OCI-LY7 (cell line): ENCODE measurements around the gene CLIC4. TPM values are rescaled to one million over a fixed set of nuclear protein-coding genes. Genes with fewer than 3 reads are reported as not detected.

Source experiments
- BruUV-seq: library from RNA; stranded (reverse); fragments of 400-500 nt; replicated peaks from 2 replicates; lab custom pipeline; 2021; lab: Mats Ljungman, UMichigan
- CTCF ChIA-PET: fragments of 300-600 bp; sonication (Branson Sonifier 250); formaldehyde crosslinking; loops from one replicate; lab custom pipeline; 2022; ENCODE audit warnings: antibody characterized with exemption; ENCODE audit not compliant: unreplicated experiment; lab: Charles Lee
- POLR2A ChIA-PET: fragments of 300-600 bp; sonication (Branson Sonifier 250); formaldehyde crosslinking; loops from one replicate; lab custom pipeline; 2022; ENCODE audit warnings: antibody characterized with exemption; lab: Charles Lee
- DNase-seq: peaks from one replicate; pipeline ENCODE4 v3.0.0-alpha.2; 2015; ENCODE audit warnings: low spot score
- H2AFZ ChIP-seq: fragments of 200-600 bp; sonication (generic), shearing (Covaris generic); 2 replicates; pipeline ENCODE4 v1.6.1; 2014; ENCODE audit warnings: mild to moderate bottlenecking, antibody characterized with exemption, low read length, moderate library complexity
- H3K27ac ChIP-seq: fragments of 200-600 bp; sonication (generic); 2 replicates; pipeline ENCODE4 v1.5.1; 2014; ENCODE audit warnings: mixed run types, low read depth, mild to moderate bottlenecking, moderate library complexity, low read length, inconsistent platforms; ENCODE audit not compliant: poor library complexity, severe bottlenecking
- H3K36me3 ChIP-seq: fragments of 200-600 bp; sonication (generic); 2 replicates; pipeline ENCODE4 v1.6.1; 2014; ENCODE audit warnings: mild to moderate bottlenecking, antibody characterized with exemption, low read length, moderate library complexity, mixed read lengths; ENCODE audit not compliant: insufficient read depth
- H3K4me1 ChIP-seq: fragments of 200-600 bp; sonication (generic); 2 replicates; pipeline ENCODE4 v1.5.1; 2014; ENCODE audit warnings: mild to moderate bottlenecking, low read length; ENCODE audit not compliant: insufficient read depth, poor library complexity, severe bottlenecking
- H3K4me2 ChIP-seq: fragments of 200-600 bp; sonication (generic); 2 replicates; pipeline ENCODE4 v1.6.1; 2014; ENCODE audit warnings: mild to moderate bottlenecking, low read length
- H3K4me3 ChIP-seq: fragments of 200-600 bp; sonication (generic); 2 replicates; pipeline ENCODE4 v1.5.1; 2014; ENCODE audit warnings: mild to moderate bottlenecking, low read depth, low read length; ENCODE audit not compliant: poor library complexity, severe bottlenecking
- H3K79me2 ChIP-seq: fragments of 200-600 bp; sonication (generic); 2 replicates; pipeline ENCODE4 v1.6.1; 2016; ENCODE audit warnings: low read depth, mild to moderate bottlenecking, low read length, moderate library complexity, mixed read lengths; ENCODE audit not compliant: insufficient read depth
- H3K9me2 ChIP-seq: fragments of 200-600 bp; sonication (generic); 2 replicates; pipeline ENCODE4 v1.6.1; 2016; ENCODE audit warnings: mild to moderate bottlenecking, low read length, mixed read lengths; ENCODE audit not compliant: insufficient read depth
- H3K9me3 ChIP-seq: fragments of 200-600 bp; sonication (generic); 2 replicates; pipeline ENCODE4 v1.6.1; 2014; ENCODE audit warnings: mild to moderate bottlenecking, mixed run types, low read length, mixed read lengths
- H4K20me1 ChIP-seq: fragments of 200-600 bp; sonication (generic); 2 replicates; pipeline ENCODE4 v1.6.1; 2014; ENCODE audit warnings: mild to moderate bottlenecking, antibody characterized with exemption, low read length, moderate library complexity, mixed read lengths; ENCODE audit not compliant: insufficient read depth
- CTCF ChIP-seq: fragments of 200-600 bp; sonication (generic); conservative IDR thresholded peaks from 2 replicates; pipeline ENCODE4 v1.5.1; 2014; ENCODE audit warnings: mild to moderate bottlenecking, antibody characterized with exemption, low read length, moderate library complexity, mixed read lengths
- EZH2phosphoT487 ChIP-seq: fragments of 200-600 bp; sonication (generic); IDR thresholded peaks from 2 replicates; pipeline ENCODE4 v1.6.1; 2018; ENCODE audit warnings: low read depth, borderline replicate concordance, mild to moderate bottlenecking, mixed run types, antibody characterized with exemption, low read length, moderate library complexity, mixed read lengths
- intact Hi-C: fragments of 100-400 bp; cut with micrococcal nuclease; formaldehyde crosslinking; loops from one replicate; pipeline ENCODE4 v1.10.0; 2022; ENCODE audit not compliant: unreplicated experiment
- total RNA-seq, 2 experiments: library from RNA; depleted of rRNA in 1 of 2; stranded (reverse); fragments of >200 nt in 1 of 2; shearing (Covaris generic) in 1 of 2; gene quantifications; 2 replicates each; pipeline ENCODE4 v1.2.3, GENCODE V29; 2014 to 2022

The CLIC4 gene
- total RNA-seq, 2 experiments from 2014 or later, result 35.5 to 116 TPM

GRCh38 chr1:24871306-24871901, 126.2 kb downstream of the CLIC4 start:
- intact Hi-C loops, result no loop called here
- H3K36me3 ChIP-seq, result no peaks in the 10 kb centered on the region
- no peaks in the 10 kb centered on the region for H3K9me2 ChIP-seq
- CTCF ChIA-PET, result no interaction called here
- no peak for DNase-seq
- H3K27ac ChIP-seq, result no peak overlapping the region
- H2AFZ ChIP-seq, result no peak overlapping the region
- no peaks in the 10 kb centered on the region for H3K9me3 ChIP-seq
- H3K4me3 ChIP-seq, result no peak overlapping the region
- TF ChIP-seq EZH2phosphoT487, result no peak
- TF ChIP-seq CTCF, result no peak
- H4K20me1 ChIP-seq, result no peaks in the 10 kb centered on the region
- no peak overlapping the region for H3K4me2 ChIP-seq
- POLR2A ChIA-PET, result interaction anchor here (0.7 kb wide), 1 partner anchor 340 kb away, joined by 3 read pairs; no protein-coding TSS in a partner anchor
- H3K79me2 ChIP-seq, result no peaks in the 10 kb centered on the region
- no TSS peak for BruUV-seq
- H3K4me1 ChIP-seq, result no peaks in the 10 kb centered on the region

GRCh38 chr1:24872061-24872850, 127.0 kb downstream of the CLIC4 start:
- H4K20me1 ChIP-seq, result no peaks in the 10 kb centered on the region
- TF ChIP-seq CTCF, result no peak
- intact Hi-C loops, result no loop called here
- CTCF ChIA-PET, result no interaction called here
- H3K9me3 ChIP-seq, result no peaks in the 10 kb centered on the region
- POLR2A ChIA-PET, result interaction anchor here (0.7 kb wide), 1 partner anchor 340 kb away, joined by 3 read pairs; no protein-coding TSS in a partner anchor
- H3K9me2 ChIP-seq, result no peaks in the 10 kb centered on the region
- H3K27ac ChIP-seq, result no peak overlapping the region
- DNase-seq, result no peak
- H3K4me1 ChIP-seq, result no peaks in the 10 kb centered on the region
- no peak overlapping the region for H3K4me3 ChIP-seq
- no TSS peak for BruUV-seq
- H3K4me2 ChIP-seq, result no peak overlapping the region
- no peaks in the 10 kb centered on the region for H3K36me3 ChIP-seq
- H3K79me2 ChIP-seq, result no peaks in the 10 kb centered on the region
- no peak overlapping the region for H2AFZ ChIP-seq

GRCh38 chr1:24873148-24873547, 127.9 kb downstream of the CLIC4 start:
- BruUV-seq, result no TSS peak
- no peaks in the 10 kb centered on the region for H3K9me3 ChIP-seq
- no peaks in the 10 kb centered on the region for H3K79me2 ChIP-seq
- no peak for DNase-seq
- intact Hi-C loops, result no loop called here
- ChIA-PET POLR2A (no interaction called here), CTCF (no interaction called here)
- H3K4me1 ChIP-seq, result no peaks in the 10 kb centered on the region
- H3K9me2 ChIP-seq, result no peaks in the 10 kb centered on the region
- H3K4me2 ChIP-seq, result no peak overlapping the region
- no peaks in the 10 kb centered on the region for H4K20me1 ChIP-seq
- no peak overlapping the region for H3K4me3 ChIP-seq
- H2AFZ ChIP-seq, result no peak overlapping the region
- H3K27ac ChIP-seq, result no peak overlapping the region
- TF ChIP-seq CTCF (no peak), EZH2phosphoT487 (no peak)
- no peaks in the 10 kb centered on the region for H3K36me3 ChIP-seq
